HL-60 (cell line): ENCODE results near the gene AFP.

Experiments used
- DNase-seq, 2 experiments: peaks; one replicate each; pipeline ENCODE4 v3.0.0-alpha.2; 2010 to 2020; ENCODE audit warnings: low read depth in 1 of 2, low spot score in 1 of 2
- H3K27ac ChIP-seq: fragments of 250-450 bp; sonication (Bioruptor Pico); replicated peaks from 2 replicates; pipeline ENCODE4 v1.5.1; 2020; ENCODE audit warnings: mild to moderate bottlenecking, moderate library complexity
- H3K27me3 ChIP-seq: fragments of 250-450 bp; sonication (Bioruptor Pico); 2 replicates; pipeline ENCODE4 v1.5.1; 2021; ENCODE audit warnings: mild to moderate bottlenecking, moderate library complexity; ENCODE audit not compliant: insufficient read depth, poor library complexity, severe bottlenecking
- H3K4me3 ChIP-seq: replicated peaks from 2 replicates; pipeline ENCODE4 v1.5.1; 2011; ENCODE audit warnings: mild to moderate bottlenecking, control low read depth, low read length; ENCODE audit not compliant: insufficient read depth
- CTCF ChIP-seq: IDR thresholded peaks from one replicate; pipeline ENCODE4 v1.5.1; 2011; ENCODE audit warnings: low read length, control low read depth, inconsistent platforms; ENCODE audit not compliant: insufficient read depth
- GABPA ChIP-seq: IDR thresholded peaks from 2 replicates; pipeline ENCODE4 v1.6.1; 2012; ENCODE audit warnings: low read depth
- POLR2AphosphoS5 ChIP-seq: IDR thresholded peaks from 2 replicates; pipeline ENCODE4 v1.6.1; 2012; ENCODE audit warnings: low read depth
- REST ChIP-seq: IDR thresholded peaks from 2 replicates; pipeline ENCODE4 v1.6.1; 2012; ENCODE audit warnings: low read depth; ENCODE audit not compliant: insufficient replicate concordance
- SPI1 ChIP-seq: IDR thresholded peaks from 2 replicates; pipeline ENCODE4 v1.6.1; 2012; ENCODE audit warnings: low read depth, mild to moderate bottlenecking, borderline replicate concordance

AFP gene

DNA sequence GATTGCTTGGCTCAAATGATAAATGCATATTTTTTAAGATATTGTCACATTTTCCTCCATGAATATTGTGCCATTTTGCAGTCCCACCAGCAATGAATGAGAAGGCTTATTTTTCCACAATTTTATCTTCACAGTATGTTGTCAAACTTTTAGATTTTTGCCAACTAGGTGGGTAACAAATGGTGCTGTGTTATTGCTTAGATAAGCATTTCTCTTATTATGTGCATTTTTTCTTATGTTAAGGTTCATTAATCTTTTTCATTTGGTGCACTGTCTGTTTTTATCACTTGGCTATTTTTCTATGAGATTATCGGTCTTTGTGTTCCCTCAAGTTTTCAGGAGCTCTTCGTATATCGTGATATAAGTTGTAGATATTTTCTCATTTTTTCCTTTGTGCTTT lies 32.1 kb downstream of the AFP start:
- H3K27me3 ChIP-seq, result peaks cover 3% of the 10 kb centered on the region
- DNase-seq, result no peak
- H3K27ac ChIP-seq, result no peak overlapping the region
- no peak for TF ChIP-seq CTCF
- no peak for TF ChIP-seq GABPA
- no peak for TF ChIP-seq POLR2AphosphoS5
- TF ChIP-seq REST, result no peak
- no peak for TF ChIP-seq SPI1
- H3K4me3 ChIP-seq, result no peak overlapping the region

DNA sequence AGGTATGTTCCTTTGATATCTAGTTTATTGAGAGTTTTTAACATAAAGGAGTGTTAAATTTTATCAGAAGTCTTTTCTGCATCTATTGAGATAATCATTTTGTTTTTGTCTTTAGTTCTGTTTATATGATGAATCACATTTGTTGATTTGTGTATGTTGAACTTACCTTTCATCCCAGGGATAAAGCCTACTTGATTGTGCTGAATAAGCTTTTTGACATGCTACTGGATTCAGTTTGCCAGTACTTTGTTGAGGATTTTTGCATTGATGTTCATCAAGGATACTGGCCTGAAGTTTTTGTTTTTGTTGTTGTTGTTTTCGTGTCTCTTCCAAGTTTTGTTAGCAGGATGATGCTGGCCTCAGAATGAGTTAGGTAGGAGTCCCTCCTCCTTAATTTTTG lies 34.7 kb downstream of the AFP start:
- DNase-seq, result no peak
- H3K27ac ChIP-seq, result no peak overlapping the region
- TF ChIP-seq REST, result no peak
- H3K27me3 ChIP-seq, result peaks cover 3% of the 10 kb centered on the region
- no peak overlapping the region for H3K4me3 ChIP-seq

DNA sequence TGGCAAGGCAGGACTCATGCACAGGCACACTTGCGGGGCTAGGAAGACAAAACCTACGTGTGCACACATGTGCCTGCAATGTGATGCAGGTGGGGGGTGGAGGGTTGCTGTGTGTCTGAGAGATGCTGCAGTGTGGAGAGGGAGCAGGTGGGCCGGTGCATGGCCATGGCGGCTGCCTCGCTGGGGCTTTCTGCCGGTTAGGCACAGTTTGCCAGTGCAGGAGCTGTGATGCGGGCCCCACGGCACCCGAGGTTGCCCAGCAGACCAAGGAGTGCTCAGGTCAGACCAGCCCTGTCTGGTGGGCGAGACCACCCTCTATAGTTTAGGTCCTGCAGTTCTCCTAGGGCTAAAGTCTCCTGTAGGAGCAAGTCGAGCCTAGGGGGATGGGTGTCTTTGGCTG lies 41.2 kb downstream of the AFP start:
- no peaks in the 10 kb centered on the region for H3K27me3 ChIP-seq
- DNase-seq, result no peak
- H3K27ac ChIP-seq, result no peak overlapping the region
- TF ChIP-seq GABPA, result no peak
- TF ChIP-seq SPI1, result no peak
- no peak for TF ChIP-seq POLR2AphosphoS5
- no peak for TF ChIP-seq REST
- TF ChIP-seq CTCF, result no peak
- H3K4me3 ChIP-seq, result no peak overlapping the region

- no peak for TF ChIP-seq CTCF
- TF ChIP-seq GABPA, result no peak
- no peak for TF ChIP-seq SPI1
- no peak for TF ChIP-seq REST
- no peak for TF ChIP-seq POLR2AphosphoS5
- DNase-seq, result no peak
- Histone ChIP-seq H3K4me3 (no peak overlapping the region), H3K27ac (no peak overlapping the region), H3K27me3 (no peaks in the 10 kb centered on the region)
Observed at GRCh38 chr4:73479323-73479722, 43.3 kb downstream of the AFP start.
